ENCODE data around the gene EDRF1. TPM values are rescaled to one million over a fixed set of nuclear protein-coding genes. Genes with fewer than 3 reads are reported as not detected.

The EDRF1 gene, protein sequence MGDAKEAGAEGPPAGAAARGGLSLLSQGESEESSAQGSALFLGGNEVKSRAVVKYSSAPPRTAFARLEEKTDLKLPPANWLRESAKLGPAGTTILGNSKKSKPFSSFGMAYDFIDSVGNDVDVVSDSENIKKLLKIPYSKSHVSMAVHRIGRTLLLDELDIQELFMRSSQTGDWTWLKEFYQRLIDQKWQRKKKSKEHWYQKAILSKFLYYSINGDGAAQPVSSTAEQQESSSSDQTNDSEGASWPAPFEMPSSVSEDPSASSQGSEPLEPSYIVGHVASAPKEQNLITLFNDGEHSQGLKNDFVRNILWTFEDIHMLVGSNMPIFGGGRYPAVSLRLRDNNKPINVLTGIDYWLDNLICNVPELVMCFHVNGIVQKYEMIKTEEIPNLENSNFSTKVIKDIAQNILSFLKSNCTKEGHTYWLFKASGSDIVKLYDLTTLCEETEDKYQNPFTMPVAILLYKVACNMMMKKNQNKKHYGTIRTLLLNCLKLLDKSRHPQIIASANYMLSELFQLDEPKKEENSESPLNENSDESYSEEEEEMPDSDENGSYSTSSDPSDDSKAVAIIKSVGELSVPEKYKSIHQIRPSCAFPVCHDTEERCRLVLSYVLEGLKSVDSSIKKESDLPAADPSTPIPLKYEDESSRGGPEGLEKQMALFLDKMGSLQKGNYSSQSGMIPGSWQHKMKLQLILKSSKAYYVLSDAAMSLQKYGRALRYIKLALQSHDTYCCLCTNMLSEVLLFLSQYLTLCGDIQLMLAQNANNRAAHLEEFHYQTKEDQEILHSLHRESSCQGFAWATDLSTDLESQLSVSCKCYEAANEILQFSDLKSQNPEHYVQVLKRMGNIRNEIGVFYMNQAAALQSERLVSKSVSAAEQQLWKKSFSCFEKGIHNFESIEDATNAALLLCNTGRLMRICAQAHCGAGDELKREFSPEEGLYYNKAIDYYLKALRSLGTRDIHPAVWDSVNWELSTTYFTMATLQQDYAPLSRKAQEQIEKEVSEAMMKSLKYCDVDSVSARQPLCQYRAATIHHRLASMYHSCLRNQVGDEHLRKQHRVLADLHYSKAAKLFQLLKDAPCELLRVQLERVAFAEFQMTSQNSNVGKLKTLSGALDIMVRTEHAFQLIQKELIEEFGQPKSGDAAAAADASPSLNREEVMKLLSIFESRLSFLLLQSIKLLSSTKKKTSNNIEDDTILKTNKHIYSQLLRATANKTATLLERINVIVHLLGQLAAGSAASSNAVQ
- 43.4 and 43.9 TPM in 2 replicates for total RNA-seq

DNA sequence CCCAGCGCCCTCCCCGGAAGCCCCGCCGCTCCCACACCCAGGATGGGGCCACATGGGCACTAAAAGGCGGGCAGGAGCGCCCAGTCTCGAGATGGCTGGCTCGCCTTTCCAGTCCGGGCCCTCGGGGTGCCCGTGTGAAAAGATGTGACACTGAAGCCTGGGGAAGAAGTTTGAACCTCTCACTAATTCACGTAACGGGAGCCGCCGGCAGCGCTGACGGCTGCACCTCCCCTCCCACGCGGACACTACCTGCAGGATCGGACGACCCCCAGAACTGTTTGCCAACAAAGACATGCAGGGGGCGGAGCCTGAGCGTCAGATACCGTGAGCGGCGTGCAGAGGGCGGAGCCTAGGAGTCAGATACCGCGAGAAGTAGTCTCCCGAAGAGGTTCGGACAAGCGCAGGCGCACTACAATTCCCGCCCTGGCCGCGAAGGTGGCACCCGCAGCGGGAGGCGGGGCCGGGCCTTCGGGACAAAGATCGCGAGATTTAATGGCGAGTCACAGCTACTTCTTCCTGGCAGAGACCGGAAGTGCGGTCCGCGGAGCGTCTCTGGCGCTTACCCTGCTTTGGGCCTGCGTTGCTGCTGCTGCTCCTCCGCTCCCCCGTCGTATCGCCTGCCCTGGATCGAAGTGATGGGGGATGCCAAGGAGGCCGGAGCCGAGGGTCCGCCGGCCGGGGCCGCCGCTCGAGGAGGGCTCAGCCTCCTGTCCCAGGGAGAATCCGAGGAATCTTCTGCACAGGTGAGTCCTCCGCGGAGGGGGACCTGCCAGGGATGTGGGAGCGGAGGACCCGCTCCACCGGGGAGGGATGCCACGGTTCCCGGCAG is at the start of gene EDRF1:
TSS of gene EDRF1 (plus strand) at position 537 of the 829 bp plus-strand sequence. CDS start at position 636, 99 bp downstream.
- peak within 1 kb of the TSS; percentile 98 for H3K27ac Mint-ChIP-seq
- intact Hi-C loops (cut with micrococcal nuclease) = loop anchor here (1.0 to 5.0 kb wide), 8 partner anchors 38 to 1330 kb away; partner anchors contain the start of genes BCCIP, EEF1AKMT2, FANK1 and LHPP
- H3K27me3 Mint-ChIP-seq (ENCODE audit: insufficient read depth) = no peaks in the 10 kb centered on the region
- H3K4me3 Mint-ChIP-seq = peak within 1 kb of the TSS; percentile 98
- peaks cover 21% of the 10 kb centered on the region for H3K4me1 Mint-ChIP-seq (ENCODE audit: low read depth)
- peak; percentile 100 for DNase-seq (ENCODE audit: low spot score)
- peaks cover 3% of the 10 kb centered on the region for H3K9me3 Mint-ChIP-seq
- H3K36me3 Mint-ChIP-seq (ENCODE audit: low read depth) = peaks cover 28% of the 10 kb centered on the region

DNA sequence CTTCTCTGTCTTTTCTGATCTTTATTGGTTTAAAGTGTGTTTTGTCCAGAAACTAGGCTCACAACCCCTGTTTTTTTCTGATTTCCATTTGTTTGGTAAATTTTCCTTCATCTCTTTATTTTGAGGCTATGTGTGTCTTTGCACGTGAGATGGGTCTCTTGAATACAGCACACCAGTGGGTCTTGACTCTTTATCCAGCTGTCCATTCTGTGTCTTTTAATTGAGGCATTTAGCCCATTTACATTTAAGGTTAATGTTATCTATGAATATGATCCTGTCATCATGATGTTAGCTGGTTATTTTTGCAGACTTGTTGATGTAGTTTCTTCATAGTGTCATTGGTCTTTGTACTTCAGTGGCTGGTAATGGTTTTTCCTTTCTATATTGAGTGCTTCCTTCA is 46.6 kb upstream of the EDRF1 start:
- no peaks in the 10 kb centered on the region for H3K4me1 Mint-ChIP-seq (ENCODE audit: low read depth)
- DNase-seq (ENCODE audit: low spot score) = no peak
- intact Hi-C loops (cut with micrococcal nuclease) = no loop called here
- H3K36me3 Mint-ChIP-seq (ENCODE audit: low read depth) = no peaks in the 10 kb centered on the region
- H3K27ac Mint-ChIP-seq = no peak overlapping the region
- peaks cover 4% of the 10 kb centered on the region for H3K27me3 Mint-ChIP-seq (ENCODE audit: insufficient read depth)
- peaks cover 19% of the 10 kb centered on the region for H3K9me3 Mint-ChIP-seq
- H3K4me3 Mint-ChIP-seq = no peak overlapping the region

DNA sequence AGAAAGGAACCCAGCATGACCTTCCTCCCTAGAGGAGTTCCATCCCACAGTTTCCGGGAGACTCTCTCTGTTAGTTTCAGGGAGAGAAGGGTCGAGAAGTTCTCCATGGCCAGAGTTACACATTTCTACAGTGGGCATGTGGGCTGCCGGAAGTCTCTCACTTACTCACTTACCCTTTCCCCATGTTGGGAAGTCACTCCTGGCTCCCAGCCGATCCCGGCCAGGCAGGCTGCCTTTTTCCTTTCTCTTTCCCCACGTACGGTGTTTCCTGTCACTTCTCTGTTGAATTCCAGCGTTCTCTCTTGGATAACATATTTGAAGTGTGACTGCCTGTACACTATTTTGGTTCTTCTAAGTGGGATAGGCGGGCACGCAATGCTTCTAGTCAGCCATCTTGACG is 40.1 kb upstream of the EDRF1 start:
- Mint-ChIP-seq H3K9me3 (peaks cover 17% of the 10 kb centered on the region), H3K36me3 (ENCODE audit: low read depth) (no peaks in the 10 kb centered on the region), H3K27me3 (ENCODE audit: insufficient read depth) (no peaks in the 10 kb centered on the region), H3K4me1 (ENCODE audit: low read depth) (no peaks in the 10 kb centered on the region), H3K27ac (no peak overlapping the region), H3K4me3 (no peak overlapping the region)
- intact Hi-C loops (cut with micrococcal nuclease) = no loop called here
- DNase-seq (ENCODE audit: low spot score) = no peak

DNA sequence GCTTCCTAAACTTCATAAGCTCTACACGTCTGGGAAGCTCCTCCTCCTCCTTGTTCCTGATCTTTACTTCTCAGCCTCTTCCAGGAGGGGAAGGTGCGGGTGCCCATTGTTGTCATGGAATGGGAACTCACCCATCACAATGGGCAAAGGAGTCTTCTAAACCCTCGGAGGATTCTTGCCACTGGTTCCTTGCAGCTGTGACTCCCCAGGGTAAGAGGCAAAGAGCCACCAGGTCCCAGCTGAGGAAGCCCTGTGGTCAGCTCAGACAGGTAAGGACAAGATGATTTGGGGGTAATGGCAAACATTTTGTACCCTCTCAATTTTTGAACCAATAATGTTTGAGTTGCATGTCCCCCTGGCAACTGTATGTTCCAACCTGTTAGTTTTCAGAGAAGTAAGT is 36.4 kb upstream of the EDRF1 start, which contains the start of gene TEX36:
TSS of gene TEX36 (minus strand) at position 101 of the 400 bp plus-strand sequence. CDS start 174 bp downstream, outside the sequence.
- Mint-ChIP-seq H3K36me3 (ENCODE audit: low read depth) (no peaks in the 10 kb centered on the region), H3K9me3 (peaks cover 5% of the 10 kb centered on the region), H3K4me3 (no peak within 1 kb of the TSS), H3K27me3 (ENCODE audit: insufficient read depth) (no peaks in the 10 kb centered on the region), H3K4me1 (ENCODE audit: low read depth) (no peaks in the 10 kb centered on the region), H3K27ac (no peak within 1 kb of the TSS)
- DNase-seq (ENCODE audit: low spot score) = no peak
- intact Hi-C loops (cut with micrococcal nuclease) = no loop called here

DNA sequence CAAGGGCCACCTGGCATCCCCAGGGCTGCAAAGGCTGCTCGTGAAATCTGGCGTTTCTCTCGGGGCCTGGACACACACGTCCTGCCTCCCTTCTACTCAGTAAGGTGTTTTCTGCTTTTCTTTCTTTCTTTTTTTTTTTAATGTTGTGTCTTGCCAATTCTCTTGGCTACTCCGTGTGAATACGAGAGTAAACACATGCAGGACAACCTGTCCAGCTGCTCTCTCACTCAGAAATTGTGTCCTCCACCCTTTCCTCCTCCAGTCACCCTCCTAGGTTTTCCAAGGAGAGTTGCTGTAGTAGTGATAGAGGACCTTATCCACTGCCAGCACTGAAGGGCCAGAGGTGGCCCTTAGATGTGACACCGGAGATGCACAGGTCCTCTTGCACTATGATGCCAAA is 35.7 kb upstream of the EDRF1 start:
- Mint-ChIP-seq H3K4me1 (ENCODE audit: low read depth) (no peaks in the 10 kb centered on the region), H3K36me3 (ENCODE audit: low read depth) (no peaks in the 10 kb centered on the region)

DNA sequence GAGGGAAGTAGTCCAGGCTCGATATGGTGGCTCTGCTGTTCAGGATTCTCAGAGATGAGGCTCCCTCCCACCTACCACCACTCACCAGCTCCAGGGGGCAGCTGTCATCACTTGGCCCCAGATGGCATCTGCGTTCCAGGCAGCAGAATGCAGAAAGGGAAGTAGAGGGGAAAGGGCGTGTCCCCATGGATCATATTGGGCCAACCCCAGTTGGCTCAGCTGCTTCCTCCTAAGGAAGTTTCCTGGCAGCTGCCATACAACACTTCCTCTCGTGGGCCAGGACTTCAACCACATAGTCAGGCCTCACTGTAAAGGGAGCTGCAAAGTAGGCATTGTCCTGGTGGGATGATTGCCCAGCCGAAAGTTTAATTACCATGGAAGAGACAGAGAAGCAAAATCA is 34.9 kb upstream of the EDRF1 start:
- Mint-ChIP-seq H3K27ac (no peak overlapping the region), H3K9me3 (peaks cover 3% of the 10 kb centered on the region), H3K27me3 (ENCODE audit: insufficient read depth) (no peaks in the 10 kb centered on the region), H3K36me3 (ENCODE audit: low read depth) (no peaks in the 10 kb centered on the region), H3K4me1 (ENCODE audit: low read depth) (no peaks in the 10 kb centered on the region), H3K4me3 (no peak overlapping the region)
- intact Hi-C loops (cut with micrococcal nuclease) = no loop called here
- no peak for DNase-seq (ENCODE audit: low spot score)

More for the DNA sequence above, 35.7 kb upstream of the EDRF1 start:
- Mint-ChIP-seq H3K27ac (no peak overlapping the region), H3K4me3 (no peak overlapping the region), H3K27me3 (ENCODE audit: insufficient read depth) (no peaks in the 10 kb centered on the region), H3K9me3 (peaks cover 5% of the 10 kb centered on the region)
- intact Hi-C loops (cut with micrococcal nuclease) = no loop called here
- no peak for DNase-seq (ENCODE audit: low spot score)

DNA sequence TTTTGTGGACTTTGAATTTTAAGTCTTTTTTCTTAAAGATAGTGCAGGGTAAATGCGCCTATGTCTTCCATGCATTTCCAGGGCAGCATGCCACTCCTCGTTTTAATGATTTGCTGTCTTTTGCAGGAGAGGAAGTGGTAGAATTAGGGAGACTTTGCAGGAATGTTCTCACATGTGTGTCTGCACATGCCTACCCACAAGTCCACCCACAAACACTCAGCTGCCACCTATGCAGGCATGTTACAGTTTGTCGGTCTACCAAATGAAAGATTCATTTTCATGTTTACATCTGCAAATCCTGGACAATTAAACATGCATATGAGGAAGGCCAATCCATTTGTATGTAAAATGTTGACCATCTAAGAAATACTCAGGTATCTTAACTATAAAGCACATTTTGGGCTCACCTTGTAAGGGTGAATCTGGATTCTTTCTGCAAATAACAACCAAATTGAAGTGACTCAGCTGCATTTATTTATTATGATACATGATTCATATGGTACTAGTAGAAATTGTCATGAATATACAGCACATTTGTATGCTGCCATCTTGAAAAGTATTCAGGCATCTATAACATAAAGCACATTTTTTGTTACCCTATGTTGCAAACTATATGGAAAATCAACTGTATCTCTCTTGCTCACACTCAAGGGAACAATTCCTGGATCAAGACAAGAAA is 31.9 kb upstream of the EDRF1 start:
- H3K27me3 Mint-ChIP-seq (ENCODE audit: insufficient read depth) = no peaks in the 10 kb centered on the region
- intact Hi-C loops (cut with micrococcal nuclease) = no loop called here
- no peaks in the 10 kb centered on the region for H3K9me3 Mint-ChIP-seq
- no peaks in the 10 kb centered on the region for H3K36me3 Mint-ChIP-seq (ENCODE audit: low read depth)
- H3K4me1 Mint-ChIP-seq (ENCODE audit: low read depth) = no peaks in the 10 kb centered on the region
- no peak for DNase-seq (ENCODE audit: low spot score)
- H3K4me3 Mint-ChIP-seq = no peak overlapping the region
- no peak overlapping the region for H3K27ac Mint-ChIP-seq

DNA sequence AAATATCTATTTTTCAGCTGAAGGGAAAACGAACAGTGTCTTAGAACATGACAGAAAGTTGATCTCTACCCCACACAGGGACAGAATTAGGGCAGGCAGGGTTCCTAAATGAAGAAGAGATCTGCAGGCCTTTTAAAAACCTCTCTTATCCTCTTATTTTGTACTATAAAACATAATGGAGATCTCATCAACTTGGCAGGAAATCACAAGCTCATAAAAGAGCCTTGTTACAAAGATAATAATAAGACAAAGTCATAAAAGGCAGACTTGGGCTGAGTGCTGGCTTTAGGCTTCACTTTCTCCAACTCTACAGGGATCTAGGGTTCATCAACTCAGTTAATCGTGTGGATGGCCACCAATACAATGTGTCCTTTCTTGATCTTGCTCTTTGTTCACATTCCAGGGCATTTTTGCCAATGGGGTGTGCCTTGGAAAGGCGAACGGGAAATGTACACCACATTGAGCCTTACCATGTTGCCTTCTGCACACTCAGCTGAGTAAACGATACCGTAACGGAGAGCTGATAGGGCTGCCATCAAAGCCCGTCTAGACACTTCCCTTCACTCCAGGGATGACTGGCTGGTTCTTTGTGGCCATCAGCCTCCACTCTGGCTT is 29.4 kb upstream of the EDRF1 start:
- H3K4me1 Mint-ChIP-seq (ENCODE audit: low read depth) = no peaks in the 10 kb centered on the region
- H3K27me3 Mint-ChIP-seq (ENCODE audit: insufficient read depth) = no peaks in the 10 kb centered on the region
- intact Hi-C loops (cut with micrococcal nuclease) = no loop called here
- no peak overlapping the region for H3K4me3 Mint-ChIP-seq
- DNase-seq (ENCODE audit: low spot score) = no peak
- no peaks in the 10 kb centered on the region for H3K9me3 Mint-ChIP-seq
- H3K36me3 Mint-ChIP-seq (ENCODE audit: low read depth) = no peaks in the 10 kb centered on the region
- no peak overlapping the region for H3K27ac Mint-ChIP-seq

DNA sequence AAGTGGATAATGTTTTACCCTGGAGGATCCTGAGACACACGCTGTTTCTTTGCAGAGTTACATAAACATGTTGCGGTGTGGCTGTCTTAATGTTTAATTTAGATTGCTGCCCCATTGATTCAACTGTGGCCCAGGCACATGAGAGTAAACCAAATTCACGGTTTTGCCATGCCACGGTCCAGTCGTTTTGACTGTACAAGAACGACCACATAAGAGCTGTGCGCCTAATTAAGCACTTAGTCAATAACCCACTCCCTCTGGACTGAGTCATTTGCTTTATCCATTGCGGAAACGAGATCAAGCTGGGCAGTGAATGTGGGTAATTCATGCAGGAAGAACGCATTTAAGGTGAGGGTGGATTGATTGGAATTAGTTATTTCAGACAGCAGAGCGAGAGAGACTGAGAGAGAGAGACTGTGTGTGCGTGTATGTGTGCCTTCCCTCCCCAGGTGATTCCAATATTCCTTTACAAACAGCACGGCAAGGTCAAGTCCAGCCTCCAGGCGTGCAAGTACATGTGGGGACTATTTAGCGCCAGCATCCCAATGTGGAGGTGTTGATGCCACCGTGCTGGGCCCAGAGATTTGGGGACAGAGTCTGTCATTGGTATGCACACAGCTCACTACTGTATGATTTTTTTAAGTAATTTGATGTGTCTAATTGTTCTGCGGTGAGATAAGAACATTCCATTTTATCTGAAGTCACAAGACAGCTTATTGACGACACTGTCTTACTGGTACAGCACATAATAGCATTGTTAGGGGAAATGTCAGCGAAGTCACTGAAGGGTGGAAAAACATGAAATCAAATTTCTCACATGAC is 28.1 kb upstream of the EDRF1 start:
- no peak for DNase-seq (ENCODE audit: low spot score)
- Mint-ChIP-seq H3K36me3 (ENCODE audit: low read depth) (no peaks in the 10 kb centered on the region), H3K4me3 (no peak overlapping the region), H3K27me3 (ENCODE audit: insufficient read depth) (peaks cover 2% of the 10 kb centered on the region), H3K27ac (no peak overlapping the region), H3K9me3 (no peaks in the 10 kb centered on the region), H3K4me1 (ENCODE audit: low read depth) (no peaks in the 10 kb centered on the region)
- intact Hi-C loops (cut with micrococcal nuclease) = no loop called here

DNA sequence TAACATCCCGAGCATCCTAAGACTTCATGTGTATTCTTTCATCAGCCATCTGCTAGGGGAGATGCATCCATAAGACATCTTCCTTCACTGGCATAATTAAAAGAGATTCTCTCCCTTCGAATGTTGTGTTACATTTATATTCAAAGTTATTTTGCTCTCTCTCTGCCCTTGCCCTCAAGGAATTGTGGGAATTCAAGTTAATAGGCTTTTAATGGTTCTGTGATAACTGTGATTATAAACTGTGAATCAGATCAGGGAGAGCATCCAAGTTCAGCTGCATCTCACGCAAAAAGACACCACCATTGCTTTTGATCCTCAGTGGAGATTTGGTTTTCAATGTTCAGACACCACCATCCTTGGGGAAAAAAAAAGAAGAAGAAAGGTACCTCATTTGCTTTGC is 27.3 kb upstream of the EDRF1 start:
- Mint-ChIP-seq H3K9me3 (no peaks in the 10 kb centered on the region), H3K27me3 (ENCODE audit: insufficient read depth) (peaks cover 2% of the 10 kb centered on the region), H3K36me3 (ENCODE audit: low read depth) (no peaks in the 10 kb centered on the region), H3K4me3 (no peak overlapping the region), H3K27ac (no peak overlapping the region), H3K4me1 (ENCODE audit: low read depth) (no peaks in the 10 kb centered on the region)
- no peak for DNase-seq (ENCODE audit: low spot score)
- intact Hi-C loops (cut with micrococcal nuclease) = no loop called here

Data from activated T-helper 1 cell treated with anti-CD3 and anti-CD28 coated beads, Interleukin-12 subunit alpha, Interleukin-12 subunit beta, Interleukin-2, Interleukin-4 antibody, amounts not matched to agents 30 ng/mL and 10 ng/mL and 1 ng/mL, durations not matched to agents 14 hours and 24 hours and 36 hours (primary cell).